ENCODE data around the gene IL21. TPM values are rescaled to one million over a fixed set of nuclear protein-coding genes. Genes with fewer than 3 reads are reported as not detected.

Gene IL21
- total and polyA plus RNA-seq, 5 donors, result not detected

DNA sequence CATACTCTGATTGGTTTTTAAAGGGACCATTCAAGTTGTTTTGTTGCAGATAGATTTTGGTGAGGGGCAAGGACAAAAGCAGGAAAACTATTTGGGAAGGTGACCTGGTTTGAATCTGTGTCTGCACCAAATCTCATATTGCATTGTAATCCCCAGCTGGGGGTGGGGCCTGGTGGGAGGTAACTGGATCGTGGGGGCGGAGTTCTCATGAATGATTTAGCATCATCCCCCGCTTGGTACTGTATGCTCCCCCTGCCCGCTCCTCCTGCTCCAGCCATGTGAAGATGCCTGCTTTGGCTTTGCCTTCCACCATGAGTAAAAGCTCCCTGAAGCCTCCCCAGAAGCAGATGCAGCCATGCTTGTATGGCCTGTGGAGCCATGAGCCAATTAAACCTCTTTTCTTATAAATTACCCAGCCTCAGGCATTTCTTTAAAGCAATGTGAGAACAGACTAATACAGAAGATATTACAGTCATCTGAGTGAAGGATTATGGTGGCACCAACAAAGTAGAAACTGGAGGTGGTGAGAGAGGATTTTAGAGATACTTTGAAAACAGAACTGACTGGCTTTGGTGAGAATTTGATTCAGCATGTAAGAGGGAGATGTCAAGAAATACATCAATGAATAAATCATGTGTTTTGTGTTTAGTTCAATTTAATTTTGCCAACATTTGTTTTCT is 14.4 kb downstream of the IL21 start:
- H3K9me3 ChIP-seq (ENCODE audit: control insufficient read depth, low read length), result no peaks in the 10 kb centered on the region
- DNase-seq, result no peak
- H3K27me3 ChIP-seq (ENCODE audit: control insufficient read depth, insufficient read depth), result no peaks in the 10 kb centered on the region
- 79% methylated on average over 4 of the region's 4 CpGs for WGBS
- no peaks in the 10 kb centered on the region for H3K4me1 ChIP-seq (ENCODE audit: control insufficient read depth, insufficient read depth, low read length)
- intact Hi-C loops (cut with DNase I), result loop anchor here in 3 of 4 donors (10.0 kb wide), 3 partner anchors 98 to 318 kb away; partner anchors contain the start of gene NUDT6 (in 3 of the 3)
- H3K4me3 ChIP-seq (ENCODE audit: low read length), result no peak overlapping the region
- H3K27ac ChIP-seq (ENCODE audit: low read length), result no peak overlapping the region
- ATAC-seq, result no peak

DNA sequence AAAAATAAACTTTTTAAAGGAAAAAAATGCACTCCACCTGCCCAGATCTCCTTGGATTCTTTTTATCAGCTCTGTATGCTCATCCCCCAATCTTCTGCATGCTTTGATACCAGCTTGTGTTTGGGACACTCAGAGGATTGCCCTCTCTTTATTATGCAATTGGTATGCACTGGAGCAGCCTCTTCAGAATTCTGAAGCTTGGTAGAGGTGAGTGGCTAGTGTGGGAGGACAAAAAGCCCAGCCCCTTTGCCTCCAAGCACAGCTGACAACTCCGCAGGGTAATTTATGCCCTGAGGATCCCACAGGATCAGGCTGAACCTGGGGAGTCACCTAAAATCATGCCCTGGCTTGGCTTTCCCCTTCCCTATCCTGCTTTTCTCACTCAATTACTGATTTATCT is 16.7 kb downstream of the IL21 start:
- H3K27ac ChIP-seq (ENCODE audit: low read length), result no peak overlapping the region
- H3K9me3 ChIP-seq (ENCODE audit: control insufficient read depth, low read length), result no peaks in the 10 kb centered on the region
- no peaks in the 10 kb centered on the region for H3K4me1 ChIP-seq (ENCODE audit: control insufficient read depth, insufficient read depth, low read length)
- intact Hi-C loops (cut with DNase I), result loop anchor here in 3 of 4 donors (5.0 to 10.0 kb wide), 4 partner anchors 101 to 321 kb away; partner anchors contain the start of gene NUDT6 (in 3 of the 3)
- DNase-seq, result no peak
- no peak for ATAC-seq
- H3K4me3 ChIP-seq (ENCODE audit: low read length), result no peak overlapping the region
- WGBS, result 86% methylated on average over 1 of the region's 1 CpG
- H3K27me3 ChIP-seq (ENCODE audit: control insufficient read depth, insufficient read depth), result no peaks in the 10 kb centered on the region

DNA sequence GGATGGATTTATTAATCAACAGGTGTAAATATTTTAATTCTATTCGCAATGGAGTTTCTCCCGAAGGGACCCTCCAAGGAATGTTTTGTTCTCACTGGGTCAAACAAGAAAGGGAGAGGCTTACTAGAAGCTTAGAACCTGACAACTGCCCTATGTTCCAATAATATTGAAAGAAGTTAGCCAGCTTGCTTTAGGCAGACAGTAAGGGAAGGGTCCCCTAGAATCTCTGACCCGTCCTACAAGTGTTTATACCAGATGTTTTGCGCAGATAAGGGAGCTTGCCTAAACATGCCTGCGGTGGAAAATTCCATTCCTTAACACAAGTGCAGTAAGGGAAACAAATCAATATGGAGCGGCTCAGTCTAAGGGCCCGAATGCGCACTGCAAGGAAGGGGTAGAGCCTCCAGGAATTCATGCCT is 17.7 kb downstream of the IL21 start:
- intact Hi-C loops (cut with DNase I), result loop anchor here in 3 of 4 donors (5.0 to 10.0 kb wide), 4 partner anchors 102 to 322 kb away; partner anchors contain the start of gene NUDT6 (in 3 of the 3)

DNA sequence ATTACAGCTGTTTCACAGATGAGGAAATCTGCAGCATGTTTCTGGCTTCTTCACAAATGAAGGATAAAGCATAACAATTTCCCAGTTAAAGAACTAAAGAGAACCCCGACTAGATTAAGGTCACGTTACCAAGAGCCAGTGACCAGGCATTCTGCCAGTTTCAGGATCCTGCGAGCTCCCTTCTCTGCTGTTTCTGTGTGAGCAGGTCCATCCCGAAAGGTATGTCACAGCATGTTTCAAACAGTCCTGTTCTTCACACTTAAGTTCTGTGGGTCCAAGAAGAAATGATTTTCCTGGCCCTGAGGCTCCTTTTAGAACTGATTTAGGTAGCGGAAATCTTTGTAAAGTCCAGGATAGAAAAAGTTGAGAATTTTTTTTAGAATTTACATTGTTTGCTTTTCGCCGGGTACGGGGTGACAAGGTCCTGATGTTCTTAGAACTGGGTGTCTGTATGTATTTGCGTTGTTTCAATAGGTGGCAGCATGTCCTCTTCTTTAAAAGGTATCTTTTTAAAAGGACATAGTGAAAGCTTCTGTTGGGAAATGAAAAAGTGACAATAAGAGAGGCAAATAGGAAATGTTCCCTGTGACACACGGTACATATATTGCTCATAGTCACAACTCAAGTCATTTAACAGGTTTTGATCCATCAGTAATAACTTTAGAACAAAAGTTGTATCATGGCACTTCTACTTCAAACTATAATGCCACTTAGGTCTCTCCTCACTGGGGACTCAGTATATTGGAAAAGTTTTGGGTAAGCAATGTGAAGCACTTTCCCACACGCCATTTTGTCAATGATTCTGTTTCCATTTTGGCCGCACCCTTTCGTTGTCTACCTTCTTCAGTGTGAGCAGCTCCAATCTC is 18.4 kb downstream of the IL21 start:
- Histone ChIP-seq H3K27me3 (ENCODE audit: control insufficient read depth, insufficient read depth) (no peaks in the 10 kb centered on the region), H3K9me3 (ENCODE audit: control insufficient read depth, low read length) (no peaks in the 10 kb centered on the region), H3K27ac (ENCODE audit: low read length) (no peak overlapping the region), H3K4me3 (ENCODE audit: low read length) (no peak overlapping the region), H3K4me1 (ENCODE audit: control insufficient read depth, insufficient read depth, low read length) (no peaks in the 10 kb centered on the region)
- WGBS, result 34% methylated on average over 13 of the region's 13 CpGs
- ATAC-seq (peak; percentile 47 to 49), DNase-seq (no peak)
- intact Hi-C loops (cut with DNase I), result loop anchor here in 3 of 4 donors (5.0 to 10.0 kb wide), 4 partner anchors 102 to 322 kb away; partner anchors contain the start of gene NUDT6 (in 3 of the 3)

More for the DNA sequence above, 17.7 kb downstream of the IL21 start:
- ATAC-seq (no peak), DNase-seq (no peak)
- H3K27me3 ChIP-seq (ENCODE audit: control insufficient read depth, insufficient read depth), result no peaks in the 10 kb centered on the region
- no peak overlapping the region for H3K4me3 ChIP-seq (ENCODE audit: low read length)
- H3K9me3 ChIP-seq (ENCODE audit: control insufficient read depth, low read length), result no peaks in the 10 kb centered on the region
- H3K4me1 ChIP-seq (ENCODE audit: control insufficient read depth, insufficient read depth, low read length), result no peaks in the 10 kb centered on the region
- 76% methylated on average over 8 of the region's 8 CpGs for WGBS
- no peak overlapping the region for H3K27ac ChIP-seq (ENCODE audit: low read length)

DNA sequence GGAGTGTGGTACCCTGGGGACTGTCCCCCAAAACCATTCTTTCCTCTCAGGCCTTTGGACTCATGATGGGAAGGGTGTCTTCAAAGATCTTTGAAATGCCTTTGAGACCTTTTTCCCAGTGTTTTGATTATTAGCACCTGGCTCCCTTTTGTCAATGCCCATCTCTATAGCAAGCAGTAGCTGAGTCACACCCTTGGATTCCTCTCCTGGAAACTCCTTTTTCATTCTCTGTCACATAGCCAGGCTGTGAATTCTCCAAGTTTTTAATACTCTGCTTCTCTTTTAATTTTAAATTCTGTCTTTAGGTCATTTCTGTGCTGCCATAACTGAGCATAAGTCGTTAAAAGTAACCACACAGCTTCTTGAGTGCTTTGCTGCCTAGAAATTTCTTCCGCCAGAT is 29.7 kb downstream of the IL21 start:
- Histone ChIP-seq H3K27ac (ENCODE audit: low read length) (no peak overlapping the region), H3K4me3 (ENCODE audit: low read length) (no peak overlapping the region), H3K4me1 (ENCODE audit: control insufficient read depth, insufficient read depth, low read length) (no peaks in the 10 kb centered on the region), H3K27me3 (ENCODE audit: control insufficient read depth, insufficient read depth) (no peaks in the 10 kb centered on the region), H3K9me3 (ENCODE audit: control insufficient read depth, low read length) (no peaks in the 10 kb centered on the region)
- WGBS, result 79% methylated on average over 2 of the region's 2 CpGs
- ATAC-seq (no peak), DNase-seq (no peak)
- intact Hi-C loops (cut with DNase I), result no loop called here

DNA sequence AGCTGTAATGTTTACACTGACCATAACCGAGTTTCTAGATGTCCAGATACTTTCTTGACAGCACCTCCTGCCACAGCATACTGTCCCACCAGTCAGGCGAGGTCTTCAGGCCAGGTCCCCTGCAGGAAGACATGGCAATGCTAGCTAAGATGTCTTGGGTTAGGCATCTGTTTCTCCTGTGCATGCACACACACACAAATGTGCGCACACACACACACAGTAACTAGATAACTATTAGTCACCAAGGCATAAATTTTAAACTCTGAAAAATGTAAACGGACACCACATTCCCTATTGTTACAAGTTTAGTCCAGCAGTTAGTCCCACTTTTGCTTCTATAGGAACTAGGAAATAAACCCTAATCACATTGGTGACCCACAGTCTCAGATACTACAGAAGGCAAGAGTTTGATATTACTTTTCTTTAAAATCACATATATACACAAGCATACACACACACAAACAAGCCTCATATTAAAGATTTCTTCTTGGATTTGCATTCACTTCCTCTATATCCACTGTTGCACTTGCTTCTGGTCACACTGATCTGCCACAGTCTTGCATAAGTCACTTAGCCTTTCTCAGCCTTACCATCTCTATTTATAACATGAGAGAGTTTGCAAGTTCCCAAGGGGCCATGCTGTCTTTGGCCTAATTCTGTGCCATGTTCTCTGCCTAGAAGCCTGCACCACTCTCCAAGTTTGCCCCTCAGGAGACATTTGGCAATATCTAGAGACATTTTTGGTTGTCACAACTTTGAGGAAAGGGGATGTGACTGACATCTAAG is 32.2 kb downstream of the IL21 start:
- no peaks in the 10 kb centered on the region for H3K27me3 ChIP-seq (ENCODE audit: control insufficient read depth, insufficient read depth)
- no peaks in the 10 kb centered on the region for H3K4me1 ChIP-seq (ENCODE audit: control insufficient read depth, insufficient read depth, low read length)
- intact Hi-C loops (cut with DNase I), result no loop called here

DNA sequence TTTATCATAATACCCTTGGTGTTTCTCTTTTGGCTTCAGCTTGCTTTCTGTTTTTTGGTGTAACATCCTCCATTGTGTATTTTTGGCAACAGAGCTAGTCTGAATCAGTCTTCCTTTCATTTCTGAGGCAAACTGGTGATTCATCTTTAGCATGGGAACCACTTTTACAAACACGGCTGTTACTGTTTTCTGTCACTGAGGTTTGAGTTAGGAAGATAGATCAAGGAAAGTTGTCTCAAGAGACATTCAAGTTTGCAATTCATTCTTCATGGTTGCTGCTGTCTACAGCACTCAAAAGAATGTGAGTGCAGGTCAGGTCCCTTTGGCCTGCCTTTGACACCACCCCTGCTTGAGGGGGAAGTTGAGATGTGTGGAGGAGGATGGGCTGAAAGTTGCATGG is 36.3 kb downstream of the IL21 start:
- H3K4me1 ChIP-seq (ENCODE audit: control insufficient read depth, insufficient read depth, low read length), result no peaks in the 10 kb centered on the region
- H3K9me3 ChIP-seq (ENCODE audit: control insufficient read depth, low read length), result no peaks in the 10 kb centered on the region
- H3K27me3 ChIP-seq (ENCODE audit: control insufficient read depth, insufficient read depth), result no peaks in the 10 kb centered on the region
- no peak overlapping the region for H3K4me3 ChIP-seq (ENCODE audit: low read length)
- no peak overlapping the region for H3K27ac ChIP-seq (ENCODE audit: low read length)
- WGBS, result 30% methylated on average over 1 of the region's 1 CpG
- DNase-seq (no peak), ATAC-seq (no peak)
- intact Hi-C loops (cut with DNase I), result no loop called here

More for the DNA sequence above, 32.2 kb downstream of the IL21 start:
- Histone ChIP-seq H3K9me3 (ENCODE audit: control insufficient read depth, low read length) (no peaks in the 10 kb centered on the region), H3K4me3 (ENCODE audit: low read length) (no peak overlapping the region), H3K27ac (ENCODE audit: low read length) (no peak overlapping the region)
- DNase-seq (no peak), ATAC-seq (no peak)
- WGBS, result 84% methylated on average over 4 of the region's 4 CpGs

DNA sequence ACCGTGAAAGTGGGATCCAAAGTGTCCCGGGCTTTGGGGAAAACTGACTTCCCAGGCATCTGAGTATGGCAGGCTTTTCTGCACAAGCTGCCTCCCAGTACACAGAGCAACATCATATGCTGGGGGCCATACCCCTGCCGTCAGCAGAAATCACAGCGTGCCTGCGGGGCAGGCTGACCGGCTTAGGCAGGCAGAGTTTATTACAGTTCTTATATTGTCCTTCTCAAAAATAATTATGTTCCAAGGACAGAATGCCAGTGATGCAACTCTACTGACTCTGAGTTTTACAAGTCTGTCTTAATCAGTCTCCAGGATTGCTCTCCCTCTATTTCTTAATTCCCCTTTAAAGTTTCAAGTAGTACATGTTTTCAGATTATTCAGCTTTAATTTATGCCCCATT is 37.0 kb downstream of the IL21 start:
- no peak for ATAC-seq
- no peak for DNase-seq
- intact Hi-C loops (cut with DNase I), result no loop called here
- no peaks in the 10 kb centered on the region for H3K9me3 ChIP-seq (ENCODE audit: control insufficient read depth, low read length)
- no peak overlapping the region for H3K4me3 ChIP-seq (ENCODE audit: low read length)
- no peaks in the 10 kb centered on the region for H3K27me3 ChIP-seq (ENCODE audit: control insufficient read depth, insufficient read depth)
- H3K27ac ChIP-seq (ENCODE audit: low read length), result no peak overlapping the region
- 82% methylated on average over 6 of the region's 6 CpGs for WGBS
- H3K4me1 ChIP-seq (ENCODE audit: control insufficient read depth, insufficient read depth, low read length), result no peaks in the 10 kb centered on the region

DNA sequence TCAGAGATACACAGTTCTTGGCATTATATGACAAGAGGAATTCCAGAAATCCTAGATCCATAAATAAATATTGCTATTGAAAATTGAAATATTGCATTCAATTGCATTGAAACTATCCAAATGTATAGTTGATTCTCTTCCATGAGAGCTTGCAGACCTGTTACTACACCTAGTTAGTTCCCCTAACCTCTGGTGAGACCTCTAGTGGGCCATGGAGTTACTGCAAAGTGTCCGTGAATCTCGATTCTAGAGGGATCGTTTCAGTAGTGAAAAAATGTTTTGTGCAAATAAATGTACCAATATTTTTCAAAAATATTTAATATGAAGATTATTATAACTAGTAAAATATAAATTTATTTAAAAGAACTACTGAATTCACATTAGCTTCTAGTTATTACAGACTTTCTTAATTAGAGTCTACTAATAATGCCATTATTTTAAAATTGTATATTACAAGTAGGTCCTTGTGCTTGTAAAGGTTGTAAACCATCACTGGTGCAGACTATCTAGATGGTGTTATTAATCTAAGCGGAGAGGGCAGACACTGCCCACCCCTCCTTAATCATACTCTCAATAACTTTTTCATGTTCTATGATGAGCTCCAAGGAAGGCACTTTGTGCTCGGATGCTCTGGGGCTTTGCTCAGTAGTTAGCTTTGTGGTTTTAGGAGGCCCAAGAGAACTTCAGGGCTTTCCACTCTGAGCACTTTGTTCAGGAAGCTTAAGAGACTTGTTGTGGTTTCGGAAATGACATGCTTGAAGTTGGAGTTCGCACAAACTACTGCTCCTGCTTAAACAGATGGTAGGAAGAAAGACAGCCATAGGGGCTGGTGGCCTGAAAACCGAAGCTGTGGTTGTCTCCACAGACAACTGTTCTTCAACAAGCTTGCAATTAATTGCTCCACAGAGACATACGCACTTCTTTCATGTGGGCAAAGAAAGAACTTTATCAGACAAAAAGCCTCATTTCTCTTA is 42.8 kb downstream of the IL21 start:
- H3K4me3 ChIP-seq (ENCODE audit: low read length), result no peak overlapping the region
- no peaks in the 10 kb centered on the region for H3K27me3 ChIP-seq (ENCODE audit: control insufficient read depth, insufficient read depth)
- intact Hi-C loops (cut with DNase I), result loop anchor here in 1 of 4 donors (10.0 kb wide), 1 partner anchor 673 kb away; no protein-coding TSS in a partner anchor
- ATAC-seq (no peak), DNase-seq (peak in 1 of 3 donors; percentile 31)
- no peaks in the 10 kb centered on the region for H3K4me1 ChIP-seq (ENCODE audit: control insufficient read depth, insufficient read depth, low read length)
- 56% methylated on average over 9 of the region's 9 CpGs for WGBS
- H3K27ac ChIP-seq (ENCODE audit: low read length), result no peak overlapping the region
- H3K9me3 ChIP-seq (ENCODE audit: control insufficient read depth, low read length), result no peaks in the 10 kb centered on the region

DNA sequence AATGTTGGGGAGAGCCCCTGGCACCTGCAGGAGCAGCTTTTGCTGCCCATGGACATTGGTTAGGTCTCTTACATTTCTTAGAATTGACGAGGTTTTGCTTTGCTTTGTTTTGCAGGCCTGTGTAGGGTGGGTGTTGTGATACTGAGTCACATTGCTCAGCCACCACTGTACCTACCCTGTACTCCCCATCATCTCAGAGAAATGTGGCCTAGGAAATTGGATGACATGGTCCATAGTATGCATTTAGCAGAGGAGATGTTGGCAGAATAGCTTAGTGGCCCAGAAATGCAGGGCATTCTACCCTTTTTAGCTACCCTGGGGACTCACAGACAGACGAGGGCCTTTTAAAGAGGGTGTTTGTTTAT is 43.7 kb downstream of the IL21 start:
- H3K4me1 ChIP-seq (ENCODE audit: control insufficient read depth, insufficient read depth, low read length), result no peaks in the 10 kb centered on the region
- intact Hi-C loops (cut with DNase I), result loop anchor here in 1 of 4 donors (10.0 kb wide), 1 partner anchor 672 kb away; no protein-coding TSS in a partner anchor
- H3K27me3 ChIP-seq (ENCODE audit: control insufficient read depth, insufficient read depth), result no peaks in the 10 kb centered on the region
- H3K27ac ChIP-seq (ENCODE audit: low read length), result no peak overlapping the region
- DNase-seq (no peak), ATAC-seq (no peak)
- WGBS, result 47% methylated on average over 2 of the region's 2 CpGs
- no peaks in the 10 kb centered on the region for H3K9me3 ChIP-seq (ENCODE audit: control insufficient read depth, low read length)
- no peak overlapping the region for H3K4me3 ChIP-seq (ENCODE audit: low read length)
